T-helper 1 cell treated with Interleukin-12 subunit alpha and Interleukin-12 subunit beta and Interleukin-4 antibody, amounts not matched to agents 30 μg/mL and 1 μg/mL, for 36 hours (primary cell): ENCODE results near the gene CKS2.

Experiments
- H3K27ac Mint-ChIP-seq: one replicate; pipeline ENCODE4 v1.8.0; 2021; ENCODE audit warnings: mild to moderate bottlenecking, mixed read lengths
- H3K27me3 Mint-ChIP-seq: one replicate; pipeline ENCODE4 v1.8.0; 2021; ENCODE audit warnings: low read depth, mixed read lengths
- H3K36me3 Mint-ChIP-seq: one replicate; pipeline ENCODE4 v1.8.0; 2021; ENCODE audit warnings: low read depth, mixed read lengths
- H3K4me1 Mint-ChIP-seq: one replicate; pipeline ENCODE4 v1.8.0; 2021; ENCODE audit warnings: low read depth, mixed read lengths
- H3K4me3 Mint-ChIP-seq: one replicate; pipeline ENCODE4 v1.8.0; 2021; ENCODE audit warnings: mild to moderate bottlenecking, moderate library complexity, mixed read lengths
- H3K9me3 Mint-ChIP-seq: one replicate; pipeline ENCODE4 v1.8.0; 2021; ENCODE audit warnings: mixed read lengths

The CKS2 gene

GRCh38 chr9:89361816-89362646 is 51.0 kb downstream of the CKS2 start:
- H3K4me1 Mint-ChIP-seq: peaks cover 15% of the 10 kb centered on the region
- H3K4me3 Mint-ChIP-seq: no peak overlapping the region
- H3K9me3 Mint-ChIP-seq: no peaks in the 10 kb centered on the region
- H3K36me3 Mint-ChIP-seq: peaks cover 42% of the 10 kb centered on the region
- H3K27ac Mint-ChIP-seq: no peak overlapping the region
- no peaks in the 10 kb centered on the region for H3K27me3 Mint-ChIP-seq

DNA sequence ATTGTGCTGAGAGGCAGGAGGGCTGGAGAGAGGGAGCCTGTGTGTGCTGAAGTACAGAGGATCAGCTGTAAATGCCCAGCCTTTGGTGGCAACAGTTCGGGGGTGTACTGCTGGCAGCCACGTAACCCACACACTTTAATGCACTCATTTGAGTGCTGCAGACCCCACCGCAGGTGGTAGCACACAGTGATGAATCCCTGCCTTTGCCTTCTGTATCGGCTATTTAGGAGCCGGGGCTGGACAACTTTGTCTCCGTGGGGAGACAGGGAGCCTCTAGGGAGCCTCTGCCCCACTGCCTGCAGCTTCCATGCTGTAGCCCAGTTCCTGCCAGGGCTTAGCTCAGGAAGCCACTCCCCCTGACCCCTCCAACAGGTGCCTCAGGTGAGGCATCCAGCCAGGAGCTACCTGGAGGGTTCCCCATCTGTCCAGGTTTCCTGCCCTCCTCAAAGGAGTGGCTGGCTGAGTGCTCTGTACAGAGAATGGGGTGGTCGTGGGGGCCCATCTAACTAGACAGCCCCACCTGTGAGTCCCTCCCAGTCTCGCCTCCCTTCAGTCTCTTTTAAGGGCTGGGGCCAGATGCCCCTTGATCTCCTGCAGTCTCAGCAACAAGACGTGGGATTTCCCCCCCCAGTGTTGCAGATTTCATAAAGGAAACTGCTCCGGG is 51.8 kb downstream of the CKS2 start:
- Mint-ChIP-seq H3K27ac (no peak overlapping the region), H3K9me3 (no peaks in the 10 kb centered on the region), H3K4me3 (no peak overlapping the region), H3K4me1 (peaks cover 12% of the 10 kb centered on the region), H3K27me3 (no peaks in the 10 kb centered on the region), H3K36me3 (peaks cover 35% of the 10 kb centered on the region)

GRCh38 chr9:89363311-89363670 is 52.3 kb downstream of the CKS2 start:
- Mint-ChIP-seq H3K36me3 (peaks cover 33% of the 10 kb centered on the region), H3K4me3 (no peak overlapping the region), H3K4me1 (peaks cover 13% of the 10 kb centered on the region), H3K27me3 (no peaks in the 10 kb centered on the region), H3K9me3 (no peaks in the 10 kb centered on the region), H3K27ac (no peak overlapping the region)

GRCh38 chr9:89363921-89364665 is 53.1 kb downstream of the CKS2 start:
- Mint-ChIP-seq H3K4me3 (no peak overlapping the region), H3K36me3 (peaks cover 25% of the 10 kb centered on the region), H3K4me1 (peaks cover 13% of the 10 kb centered on the region), H3K27me3 (no peaks in the 10 kb centered on the region), H3K27ac (peak overlapping the region; percentile 57), H3K9me3 (no peaks in the 10 kb centered on the region)

- Mint-ChIP-seq H3K27me3 (no peaks in the 10 kb centered on the region), H3K9me3 (no peaks in the 10 kb centered on the region), H3K36me3 (peaks cover 22% of the 10 kb centered on the region), H3K4me1 (peaks cover 13% of the 10 kb centered on the region), H3K27ac (peak overlapping the region; percentile 57), H3K4me3 (no peak overlapping the region)
Measured at GRCh38 chr9:89364666-89365531, 53.9 kb downstream of the CKS2 start.

DNA sequence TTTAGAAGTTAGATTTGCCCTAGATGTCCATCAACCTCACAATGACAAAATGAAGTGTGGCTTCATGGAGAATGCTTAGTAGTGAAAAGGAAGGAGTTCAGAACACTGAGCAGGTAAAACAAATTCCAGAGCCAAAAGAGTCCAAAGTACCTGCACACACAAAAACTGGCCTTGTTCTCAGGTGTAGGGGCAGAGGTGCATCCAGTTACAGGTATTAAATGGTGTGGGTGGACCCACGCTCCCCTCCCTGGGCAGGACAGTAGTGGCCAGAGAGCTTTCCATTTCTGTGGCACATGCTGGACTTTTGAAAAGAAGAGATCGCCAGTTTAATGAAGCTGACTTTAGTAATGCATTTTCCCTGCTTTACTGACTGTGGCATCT is 54.5 kb downstream of the CKS2 start:
- Mint-ChIP-seq H3K9me3 (no peaks in the 10 kb centered on the region), H3K4me1 (peaks cover 9% of the 10 kb centered on the region), H3K27ac (no peak overlapping the region), H3K36me3 (peaks cover 17% of the 10 kb centered on the region), H3K4me3 (no peak overlapping the region), H3K27me3 (no peaks in the 10 kb centered on the region)
